ENCODE measurements around the gene ABCC1.

- TF ChIP-seq POLR2A (IDR thresholded peaks at IDR 0.05; ENCODE audit: low read length): no peak
- TF ChIP-seq GATA1 (IDR thresholded peaks at IDR 0.05; ENCODE audit: low read depth, low read length): no peak
Observed at GRCh38 chr16:16162591-16162990, 213.2 kb downstream of the ABCC1 start.
